CD4-positive, alpha-beta T cell treated with Interleukin-10 for 1 hour (primary cell): ENCODE measurements around the gene TMLHE.
"Not testable (repeated sequence)": the region's sequence is repeated elsewhere in the genome, so short reads cannot be mapped to it uniquely, and the experiment has no call there.

ENCODE experiments used
- DNase-seq: peaks from one replicate; pipeline ENCODE4 v3.0.0-alpha.2; 2020

TMLHE gene

GRCh38 chrX:155612312-155613224, at the start of gene TMLHE, which contains the start of gene SPRY3:
Gene TMLHE, minus strand, starts transcription at chrX:155612952. Its CDS starts 67,676 bp downstream, at chrX:155545276.
Gene SPRY3, plus strand, starts transcription at chrX:155612586.
- DNase-seq = peak; percentile 56

GRCh38 chrX:155662282-155662681, 49.5 kb upstream of the TMLHE start:
- DNase-seq = no peak

- no peak for DNase-seq
Measured at GRCh38 chrX:155645180-155645579, 32.4 kb upstream of the TMLHE start.

- no peak for DNase-seq
Measured at GRCh38 chrX:155643240-155643639, 30.5 kb upstream of the TMLHE start.

- peak; percentile 2 for DNase-seq
Measured at GRCh38 chrX:155641371-155641770, 28.6 kb upstream of the TMLHE start.

GRCh38 chrX:155637714-155638113, 25.0 kb upstream of the TMLHE start:
- no peak for DNase-seq

GRCh38 chrX:155635019-155635418, 22.3 kb upstream of the TMLHE start:
- DNase-seq = not testable (repeated sequence)

GRCh38 chrX:155632431-155633100, 19.8 kb upstream of the TMLHE start:
- DNase-seq = peak; percentile 42

GRCh38 chrX:155620110-155620509, 7.4 kb upstream of the TMLHE start:
- DNase-seq = not testable (repeated sequence)

GRCh38 chrX:155615938-155616337, 3.2 kb upstream of the TMLHE start:
- no peak for DNase-seq

- no peak for DNase-seq
Measured at GRCh38 chrX:155613927-155614559, 1.3 kb upstream of the TMLHE start.

- DNase-seq = no peak
Measured at GRCh38 chrX:155611302-155611701, 1.4 kb downstream of the TMLHE start.

- no peak for DNase-seq
Measured at GRCh38 chrX:155592981-155593380, 19.8 kb downstream of the TMLHE start.

- no peak for DNase-seq
Measured at GRCh38 chrX:155592331-155592730, 20.4 kb downstream of the TMLHE start.

GRCh38 chrX:155577682-155578081, 35.1 kb downstream of the TMLHE start:
- DNase-seq = peak; percentile 23

- DNase-seq = no peak
Measured at GRCh38 chrX:155563099-155563498, 49.7 kb downstream of the TMLHE start.

GRCh38 chrX:155544881-155545280, 67.9 kb downstream of the TMLHE start:
- no peak for DNase-seq

- no peak for DNase-seq
Measured at GRCh38 chrX:155535866-155536265, 76.9 kb downstream of the TMLHE start.

- peak; percentile 1 for DNase-seq
Measured at GRCh38 chrX:155534800-155535199, 78.0 kb downstream of the TMLHE start.

- not testable (repeated sequence) for DNase-seq
Measured at GRCh38 chrX:155527023-155527422, 85.7 kb downstream of the TMLHE start.

GRCh38 chrX:155514225-155514624, 98.5 kb downstream of the TMLHE start:
- DNase-seq = no peak

- no peak for DNase-seq
Measured at GRCh38 chrX:155505296-155505695, 107.5 kb downstream of the TMLHE start.

GRCh38 chrX:155495134-155495533, 117.6 kb downstream of the TMLHE start:
- not testable (repeated sequence) for DNase-seq
